Vagina (tissue), 2 donors: ENCODE results near the gene MYO9A.

Experiments used
- POLR2AphosphoS5 ChIP-seq, 2 donors: sonication (generic); formaldehyde crosslinking; IDR thresholded peaks; one replicate each; pipeline ENCODE4 v1.9.0; 2017; ENCODE audit warnings: antibody characterized with exemption in 2 of 2, mild to moderate bottlenecking in 2 of 2, low read depth in 1 of 2; ENCODE audit not compliant: insufficient read depth in 1 of 2
- TF ChIP-seq, protein P1 (sequence below), 3 experiments: fragments of 450-650 bp in 2 of 3; fragments of 200-600 bp in 1 of 3; sonication (generic) in 1 of 3; IDR thresholded peaks; one replicate each; pipeline ENCODE4 v1.5.1; 2017 to 2019; ENCODE audit warnings: antibody characterized with exemption in 3 of 3, mild to moderate bottlenecking in 2 of 3, moderate library complexity in 2 of 3

DNA sequence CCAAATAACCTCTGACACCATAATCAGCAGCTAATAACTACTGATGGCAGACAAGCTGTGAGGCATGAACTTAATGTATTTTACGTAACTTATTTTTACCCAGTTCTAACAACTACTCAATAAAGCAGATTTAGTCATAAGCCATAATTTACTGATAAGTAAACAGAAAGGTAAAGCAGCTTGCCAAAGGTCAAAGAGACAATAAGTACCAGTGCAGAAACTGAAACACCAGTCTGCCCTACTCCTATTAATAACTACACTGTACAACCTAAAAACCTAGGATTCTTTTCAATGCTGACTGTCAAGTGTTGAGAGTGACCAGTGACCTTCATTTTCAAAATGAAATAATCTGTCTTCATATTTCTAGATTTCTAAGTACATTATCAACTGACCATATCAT, 155.4 kb downstream of the MYO9A start:
- TF ChIP-seq, protein P1, sequence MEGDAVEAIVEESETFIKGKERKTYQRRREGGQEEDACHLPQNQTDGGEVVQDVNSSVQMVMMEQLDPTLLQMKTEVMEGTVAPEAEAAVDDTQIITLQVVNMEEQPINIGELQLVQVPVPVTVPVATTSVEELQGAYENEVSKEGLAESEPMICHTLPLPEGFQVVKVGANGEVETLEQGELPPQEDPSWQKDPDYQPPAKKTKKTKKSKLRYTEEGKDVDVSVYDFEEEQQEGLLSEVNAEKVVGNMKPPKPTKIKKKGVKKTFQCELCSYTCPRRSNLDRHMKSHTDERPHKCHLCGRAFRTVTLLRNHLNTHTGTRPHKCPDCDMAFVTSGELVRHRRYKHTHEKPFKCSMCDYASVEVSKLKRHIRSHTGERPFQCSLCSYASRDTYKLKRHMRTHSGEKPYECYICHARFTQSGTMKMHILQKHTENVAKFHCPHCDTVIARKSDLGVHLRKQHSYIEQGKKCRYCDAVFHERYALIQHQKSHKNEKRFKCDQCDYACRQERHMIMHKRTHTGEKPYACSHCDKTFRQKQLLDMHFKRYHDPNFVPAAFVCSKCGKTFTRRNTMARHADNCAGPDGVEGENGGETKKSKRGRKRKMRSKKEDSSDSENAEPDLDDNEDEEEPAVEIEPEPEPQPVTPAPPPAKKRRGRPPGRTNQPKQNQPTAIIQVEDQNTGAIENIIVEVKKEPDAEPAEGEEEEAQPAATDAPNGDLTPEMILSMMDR (IDR thresholded peaks at IDR 0.05): no peak
- TF ChIP-seq POLR2AphosphoS5 (IDR thresholded peaks at IDR 0.05; ENCODE audit: insufficient read depth in 1 of 2, low read depth in 1 of 2): no peak
